ENCODE measurements around the gene OR4K15. TPM values are rescaled to one million over a fixed set of nuclear protein-coding genes. Genes with fewer than 3 reads are reported as not detected.
"Not testable (repeated sequence)": the region's sequence is repeated elsewhere in the genome, so short reads cannot be mapped to it uniquely, and the experiment has no call there.

Gene OR4K15
- total RNA-seq: not detected in 2 replicates

- DNase-seq (ENCODE audit: low read depth in 2 of 2): no peak
These were observed at the start of gene OR4K15 for GRCh38 chr14:19975291-19975690. OR4K15 (plus strand) TSS chr14:19975591; CDS start chr14:19975591, 0 bp downstream.

DNA sequence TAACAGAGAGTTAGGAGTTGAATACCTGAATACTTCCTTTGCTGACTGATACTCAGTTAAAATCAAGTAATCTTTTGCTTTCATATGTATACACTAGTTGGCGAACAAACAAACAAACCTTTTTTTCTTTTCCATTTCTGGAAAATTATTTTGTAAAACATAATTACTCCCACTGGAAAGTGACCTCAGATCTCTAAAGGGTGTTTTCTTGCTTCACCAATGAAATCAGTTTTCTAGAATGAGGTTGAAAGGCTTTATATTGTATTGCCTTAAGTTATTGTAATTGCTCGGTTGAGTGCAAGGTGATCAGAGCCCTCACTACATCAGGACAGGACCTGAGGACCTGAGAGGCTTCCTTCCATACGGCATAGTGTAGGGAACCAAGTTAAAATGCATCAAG, 44.8 kb upstream of the OR4K15 start, which contains the start of gene OR4K1:
OR4K1 (plus strand) TSS at position 301 of the 400 bp plus-strand sequence. CDS start 4,750 bp downstream, outside the sequence.
- DNase-seq (ENCODE audit: low read depth in 2 of 2): no peak

DNA sequence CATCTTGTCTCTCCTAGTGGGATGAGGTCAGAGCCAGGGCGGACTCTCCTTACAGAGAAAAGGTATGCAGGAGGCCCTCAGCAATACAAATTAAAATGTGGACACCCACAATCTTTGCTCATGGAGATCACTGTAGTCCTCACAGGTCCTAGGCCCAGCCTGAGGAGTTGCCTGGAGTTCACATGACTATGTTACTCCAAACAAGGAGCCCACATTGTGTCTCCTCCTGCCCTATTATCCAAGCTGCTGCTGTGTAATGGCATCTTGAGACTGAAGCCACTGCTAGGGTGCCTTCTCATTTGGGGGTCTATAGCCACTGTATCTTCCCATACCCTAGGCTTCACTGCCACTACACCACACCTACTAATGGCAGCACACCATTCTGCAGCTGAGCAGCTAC, 33.7 kb upstream of the OR4K15 start:
- DNase-seq (ENCODE audit: low read depth in 2 of 2): no peak

DNA sequence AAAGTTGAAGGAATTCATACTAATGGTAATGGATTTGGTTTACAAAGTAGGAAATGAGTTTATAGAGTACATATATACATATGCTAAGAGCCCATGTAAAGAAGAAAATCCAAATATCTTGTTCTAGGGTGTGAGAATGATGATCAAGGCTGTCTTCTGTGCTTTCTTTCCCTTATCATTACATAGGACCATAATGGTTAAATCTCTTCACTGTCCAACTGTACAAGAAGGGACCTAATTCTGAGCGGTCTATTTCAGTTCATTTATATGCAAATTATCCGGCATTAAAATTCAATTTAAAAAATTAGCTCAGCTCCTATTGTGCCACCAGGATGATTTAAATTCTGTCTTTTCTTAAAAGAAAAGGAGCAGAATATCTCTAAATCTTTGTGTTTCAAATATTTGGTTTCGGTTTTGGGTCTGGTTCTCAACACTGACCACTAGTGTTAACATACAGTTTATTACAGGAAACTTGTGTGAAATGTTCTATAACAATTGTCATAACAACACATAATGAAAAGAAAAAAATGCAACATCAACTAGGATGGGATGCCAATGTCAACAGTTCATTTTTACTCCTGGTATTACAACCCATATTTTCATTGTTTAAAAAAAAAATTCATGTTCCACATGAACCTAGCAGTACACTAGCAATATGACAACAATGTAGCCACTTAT, 27.8 kb upstream of the OR4K15 start:
- DNase-seq (ENCODE audit: low read depth in 2 of 2): peak in 1 of 2 donors; percentile 87

- peak in 1 of 2 donors; percentile 72 for DNase-seq (ENCODE audit: low read depth in 2 of 2)
These were observed 26.2 kb upstream of the OR4K15 start for GRCh38 chr14:19949218-19949617.

- DNase-seq (ENCODE audit: low read depth in 2 of 2): not testable (repeated sequence)
These were observed 5.7 kb upstream of the OR4K15 start for GRCh38 chr14:19969735-19970134.

- no peak for DNase-seq (ENCODE audit: low read depth in 2 of 2)
These were observed 547 bp upstream of the OR4K15 start for GRCh38 chr14:19974844-19975243.

DNA sequence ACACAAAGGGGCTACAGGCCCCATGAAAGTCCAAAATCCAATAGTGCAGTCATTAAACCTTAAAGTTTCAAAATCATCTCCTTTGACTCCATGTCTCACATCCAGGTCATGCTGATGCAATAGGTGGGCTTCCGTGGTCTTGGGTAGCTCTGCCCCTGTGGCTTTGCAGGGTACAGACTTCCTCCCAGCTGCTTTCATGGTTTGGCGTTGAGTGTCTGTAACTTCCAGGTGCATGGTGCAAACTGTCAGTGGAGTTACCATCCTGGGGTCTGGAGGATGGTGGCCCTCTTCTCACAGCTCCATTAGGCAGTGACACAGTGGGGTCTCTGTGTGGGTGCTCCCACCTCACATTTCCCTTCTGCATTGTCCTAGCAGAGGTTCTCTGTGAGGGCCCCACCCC, 18.0 kb downstream of the OR4K15 start:
- DNase-seq (ENCODE audit: low read depth in 2 of 2): no peak

DNA sequence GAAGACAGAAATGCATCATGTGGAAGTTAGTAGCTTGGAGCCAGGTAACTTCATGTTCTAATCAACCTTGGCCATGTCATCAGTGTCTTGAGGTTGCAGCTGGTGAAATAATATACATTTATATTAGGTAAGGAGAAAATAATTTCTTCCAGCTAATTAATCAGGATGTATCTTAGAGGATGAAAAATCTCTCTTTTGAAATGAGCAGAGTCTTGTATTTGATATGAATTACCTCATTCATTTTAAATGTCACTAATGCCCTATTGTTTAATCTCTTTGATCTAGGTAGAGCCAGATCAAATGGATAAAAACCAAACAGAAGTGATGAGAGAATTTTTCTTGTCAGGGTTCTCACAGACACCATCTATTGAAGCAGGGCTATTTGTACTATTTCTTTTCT, 26.5 kb downstream of the OR4K15 start, which contains the start of gene OR4Q2:
OR4Q2 (plus strand) TSS at position 301 of the 400 bp plus-strand sequence.
- DNase-seq (ENCODE audit: low read depth in 2 of 2): no peak

DNA sequence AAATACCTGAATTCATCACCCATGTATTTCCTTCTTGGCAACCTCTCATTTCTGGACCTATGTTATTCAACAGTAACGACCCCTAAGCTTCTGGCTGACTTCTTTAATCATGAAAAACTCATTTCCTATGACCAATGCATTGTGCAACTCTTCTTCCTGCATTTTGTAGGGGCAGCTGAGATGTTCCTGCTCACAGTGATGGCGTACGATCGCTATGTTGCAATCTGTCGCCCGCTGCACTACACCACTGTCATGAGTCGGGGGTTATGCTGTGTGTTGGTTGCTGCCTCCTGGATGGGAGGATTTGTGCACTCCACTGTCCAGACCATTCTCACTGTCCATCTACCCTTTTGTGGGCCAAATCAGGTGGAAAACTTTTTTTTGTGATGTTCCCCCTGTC, 26.9 kb downstream of the OR4K15 start:
- DNase-seq (ENCODE audit: low read depth in 2 of 2): peak in 1 of 2 donors; percentile 24

GRCh38 chr14:20008156-20008555, 32.8 kb downstream of the OR4K15 start:
- no peak for DNase-seq (ENCODE audit: low read depth in 2 of 2)

DNA sequence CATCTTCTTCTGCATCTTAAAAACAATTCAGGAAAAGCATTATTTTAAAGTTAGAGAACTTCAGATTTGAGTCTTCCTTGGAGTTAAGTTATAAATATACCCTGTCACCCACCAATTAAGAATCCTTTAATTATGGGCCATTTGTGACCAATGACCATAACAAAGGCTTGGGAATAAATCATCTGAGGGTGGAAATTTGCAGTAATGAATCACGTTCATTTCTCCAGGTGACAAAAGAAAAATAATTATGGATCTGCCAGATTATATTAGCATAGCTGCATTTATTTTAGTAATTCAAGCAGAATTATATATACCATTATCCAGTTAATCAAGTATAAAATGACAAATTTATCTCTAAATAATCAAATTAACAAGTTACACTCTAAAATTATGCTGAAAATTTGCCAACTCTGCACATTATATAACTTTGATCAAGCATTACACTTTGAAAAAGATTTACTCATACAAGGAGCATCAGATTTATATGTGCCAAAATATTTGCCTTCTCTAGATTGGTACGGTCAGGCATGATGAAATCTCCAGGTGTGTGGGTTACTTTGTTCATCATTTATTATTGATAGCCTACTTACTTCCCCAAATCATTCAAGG, 44.0 kb downstream of the OR4K15 start, which contains the start of gene OR4K14:
OR4K14 (minus strand) TSS at position 51 of the 609 bp plus-strand sequence. CDS start 4,114 bp downstream, outside the sequence.
- no peak for DNase-seq (ENCODE audit: low read depth in 2 of 2)

Other genes starting within 250 kb of the OR4K15 start
- not detected in 2 replicates for gene OR4Q3, start 232.0 kb upstream of the OR4K15 start, total RNA-seq
- not detected in 2 replicates for gene OR4M1, start 202.1 kb upstream of the OR4K15 start, total RNA-seq
- gene OR4N2, start 171.8 kb upstream of the OR4K15 start, total RNA-seq: not detected in 2 replicates
- not detected in 2 replicates for gene OR4K2, start 100.4 kb upstream of the OR4K15 start, total RNA-seq
- not detected in 2 replicates for gene OR4K5, start 55.0 kb upstream of the OR4K15 start, total RNA-seq
- gene OR4K1, start 44.7 kb upstream of the OR4K15 start, total RNA-seq: not detected in 2 replicates
- not detected in 2 replicates for gene OR4Q2, start 26.6 kb downstream of the OR4K15 start, total RNA-seq
- not detected in 2 replicates for gene OR4K14, start 43.7 kb downstream of the OR4K15 start, total RNA-seq
- not detected in 2 replicates for gene OR4K13, start 60.4 kb downstream of the OR4K15 start, total RNA-seq
- gene OR4L1, start 84.5 kb downstream of the OR4K15 start, total RNA-seq: not detected in 2 replicates
- not detected in 2 replicates for gene OR4K17, start 135.1 kb downstream of the OR4K15 start, total RNA-seq
- not detected in 2 replicates for gene OR4N5, start 163.2 kb downstream of the OR4K15 start, total RNA-seq
- gene OR11G2, start 215.3 kb downstream of the OR4K15 start, total RNA-seq: not detected in 2 replicates
- gene OR11H6, start 248.1 kb downstream of the OR4K15 start, total RNA-seq: not detected in 2 replicates